HCT116 (cell line): ENCODE data around the gene TCERG1L. TPM values are rescaled to one million over a fixed set of nuclear protein-coding genes. Genes with fewer than 3 reads are reported as not detected.

ENCODE experiments used
- ATAC-seq: fragments of 200-7000 bp; cut with Tn5 transposase; 2 replicates; pipeline ENCODE4 v1.9.1; 2020; ENCODE audit warnings: mild to moderate bottlenecking, moderate library complexity
- BruUV-seq: library from RNA; stranded (reverse); fragments of 400-500 nt; replicated peaks from 2 replicates; lab custom pipeline; 2021; lab: Mats Ljungman, UMichigan
- CTCF ChIA-PET: fragments of 300-600 bp; sonication (Branson Sonifier 250); formaldehyde crosslinking; loops from one replicate; lab custom pipeline; 2021; ENCODE audit warnings: antibody characterized with exemption; lab: Charles Lee
- POLR2A ChIA-PET: fragments of 300-600, 350-600 bp; sonication (Branson Sonifier 250); formaldehyde crosslinking; loops from one replicate; lab custom pipeline; 2021; ENCODE audit warnings: antibody characterized with exemption; lab: Charles Lee
- RAD21 ChIA-PET, 2 experiments: fragments of 300-600 bp; sonication (Branson Sonifier 250); formaldehyde crosslinking; loops; one replicate each; lab custom pipeline; 2023; ENCODE audit warnings: low total read pairs in 2 of 2; ENCODE audit not compliant: uncharacterized antibody in 2 of 2, unreplicated experiment in 2 of 2, low non-redundant PET in 1 of 2; lab: Charles Lee
- DNase-seq: peaks from one replicate; pipeline ENCODE4 v3.0.0-alpha.2; 2010; ENCODE audit warnings: low read depth, low spot score
- H2AFZ ChIP-seq: fragments of 200-600 bp; shearing (Covaris generic), sonication (generic); 2 replicates; pipeline ENCODE4 v1.6.1; 2017; ENCODE audit warnings: low read depth, mixed run types, mixed read lengths, antibody characterized with exemption, low read length; ENCODE audit not compliant: poor library complexity, severe bottlenecking
- H3K27ac ChIP-seq: 2 replicates; pipeline ENCODE4 v1.5.1; 2012; ENCODE audit warnings: low read depth, low read length
- H3K27me3 ChIP-seq: fragments of 200-600 bp; sonication (generic); 2 replicates; pipeline ENCODE4 v1.6.1; 2016; ENCODE audit warnings: mixed run types, low read length, mixed read lengths; ENCODE audit not compliant: insufficient read depth
- H3K36me3 ChIP-seq, 2 experiments: fragments of 200-500 bp in 1 of 2; fragments of 200-600 bp in 1 of 2; sonication (Bioruptor generic) in 1 of 2; sonication (generic) in 1 of 2; 2 replicates each; pipeline versions ENCODE4 v1.5.1 to v1.6.1; 2014 to 2016; ENCODE audit warnings: low read length in 2 of 2, inconsistent platforms in 1 of 2, mixed read lengths in 1 of 2, mixed run types in 1 of 2; ENCODE audit not compliant: insufficient read depth in 2 of 2, control insufficient read depth in 1 of 2
- H3K4me1 ChIP-seq, 2 experiments: fragments of 200-600 bp in 1 of 2; sonication (generic) in 1 of 2; 2 replicates each; pipeline versions ENCODE4 v1.5.1 to v1.6.1; 2012 to 2017; ENCODE audit warnings: low read length in 2 of 2, inconsistent platforms in 1 of 2, mild to moderate bottlenecking in 1 of 2, mixed read lengths in 1 of 2, mixed run types in 1 of 2, moderate library complexity in 1 of 2; ENCODE audit not compliant: insufficient read depth in 2 of 2, control insufficient read depth in 1 of 2
- H3K4me2 ChIP-seq: fragments of 200-600 bp; sonication (generic); 2 replicates; pipeline ENCODE4 v1.6.1; 2017; ENCODE audit warnings: mixed run types, low read length, mixed read lengths
- H3K4me3 ChIP-seq, 2 experiments: fragments of 200-600 bp in 1 of 2; sonication (generic) in 1 of 2; replicated peaks in 1 of 2; 2 replicates each; pipeline ENCODE4 v1.5.1; 2011 to 2016; ENCODE audit warnings: low read length in 2 of 2, control low read depth in 1 of 2, low read depth in 1 of 2, mild to moderate bottlenecking in 1 of 2, mixed read lengths in 1 of 2, mixed run types in 1 of 2
- H3K79me2 ChIP-seq: fragments of 200-600 bp; sonication (generic); 2 replicates; pipeline ENCODE4 v1.6.1; 2017; ENCODE audit warnings: mild to moderate bottlenecking, mixed run types, low read length, moderate library complexity, mixed read lengths; ENCODE audit not compliant: insufficient read depth
- H3K9ac ChIP-seq: fragments of 200-600 bp; sonication (generic); 2 replicates; pipeline ENCODE4 v1.6.1; 2016; ENCODE audit warnings: low read length, mixed read lengths
- H3K9me2 ChIP-seq: fragments of 200-600 bp; sonication (generic), shearing (Covaris generic); 2 replicates; pipeline ENCODE4 v1.6.1; 2017; ENCODE audit warnings: mixed run types, mild to moderate bottlenecking, moderate library complexity; ENCODE audit not compliant: insufficient read depth
- H3K9me3 ChIP-seq, 2 experiments: fragments of 200-500 bp in 1 of 2; fragments of 200-600 bp in 1 of 2; sonication (Bioruptor generic) in 1 of 2; sonication (generic) in 1 of 2; 2 replicates each; pipeline ENCODE4 v1.6.1; 2014 to 2017; ENCODE audit warnings: low read length in 2 of 2, mixed read lengths in 2 of 2, inconsistent platforms in 1 of 2, low read depth in 1 of 2, mild to moderate bottlenecking in 1 of 2, mixed run types in 1 of 2, moderate library complexity in 1 of 2; ENCODE audit not compliant: control insufficient read depth in 1 of 2, insufficient read depth in 1 of 2
- H4K20me1 ChIP-seq: fragments of 200-600 bp; sonication (generic), shearing (Covaris generic); 2 replicates; pipeline ENCODE4 v1.6.1; 2017; ENCODE audit warnings: mixed run types, mild to moderate bottlenecking, moderate library complexity; ENCODE audit not compliant: insufficient read depth
- CEBPB ChIP-seq: IDR thresholded peaks from 2 replicates; pipeline ENCODE4 v1.6.1; 2012; ENCODE audit warnings: low read depth
- EGR1 ChIP-seq: IDR thresholded peaks from 2 replicates; pipeline ENCODE4 v1.6.1; 2012; ENCODE audit warnings: low read depth
- EZH2 ChIP-seq: fragments of 200-600 bp; sonication (generic); IDR thresholded peaks from 2 replicates; pipeline ENCODE4 v1.6.1; 2017; ENCODE audit warnings: antibody characterized with exemption, mixed run types
- JUND ChIP-seq: IDR thresholded peaks from 2 replicates; pipeline ENCODE4 v1.6.1; 2012
- MAX ChIP-seq: IDR thresholded peaks from 2 replicates; pipeline ENCODE4 v1.6.1; 2012
- POLR2A ChIP-seq: IDR thresholded peaks from 2 replicates; pipeline ENCODE4 v1.7.0; 2011; ENCODE audit warnings: borderline replicate concordance; ENCODE audit not compliant: insufficient read depth, insufficient read length; ENCODE audit errors: extremely low read depth
- POLR2AphosphoS5 ChIP-seq: IDR thresholded peaks from 2 replicates; pipeline ENCODE4 v1.6.1; 2011; ENCODE audit warnings: mild to moderate bottlenecking, low read depth, low read length, moderate library complexity
- RAD21 ChIP-seq: IDR thresholded peaks from 2 replicates; pipeline ENCODE4 v1.6.1; 2012; ENCODE audit warnings: low read depth, mild to moderate bottlenecking
- REST ChIP-seq: IDR thresholded peaks from 2 replicates; pipeline ENCODE4 v1.6.1; 2012; ENCODE audit warnings: low read depth
- SP1 ChIP-seq: IDR thresholded peaks from 2 replicates; pipeline ENCODE4 v1.6.1; 2012; ENCODE audit warnings: low read depth
- YY1 ChIP-seq: IDR thresholded peaks from 2 replicates; pipeline ENCODE4 v1.6.1; 2011; ENCODE audit warnings: low read length, low read depth, moderate library complexity, mild to moderate bottlenecking; ENCODE audit not compliant: insufficient replicate concordance; ENCODE audit errors: extremely low read depth
- ZFX ChIP-seq: fragments of 450-650 bp; IDR thresholded peaks from 2 replicates; pipeline ENCODE4 v1.6.1; 2017
- intact Hi-C: fragments of 100-400 bp; cut with micrococcal nuclease; formaldehyde crosslinking; loops from 2 replicates; pipeline ENCODE4 v1.10.0; 2022
- total RNA-seq: library from RNA; stranded (reverse); gene quantifications from one replicate; pipeline ENCODE4 v1.2.1, GENCODE V29; 2021; ENCODE audit not compliant: unreplicated experiment

TCERG1L gene
- total RNA-seq, 1 experiment from 2014 or later: not detected

GRCh38 chr10:131144711-131145375 is 166.7 kb downstream of the TCERG1L start:
- no peak for TF ChIP-seq POLR2A
- TF ChIP-seq JUND: no peak
- TF ChIP-seq POLR2AphosphoS5: no peak
- no peak for TF ChIP-seq CEBPB
- TF ChIP-seq MAX: no peak
- TF ChIP-seq SP1: no peak
- no peak for TF ChIP-seq RAD21
- TF ChIP-seq ZFX: no peak
- no peak for TF ChIP-seq YY1
- TF ChIP-seq EGR1: no peak
- no peak for TF ChIP-seq REST
- no peak for TF ChIP-seq EZH2
- H3K4me2 ChIP-seq: no peak overlapping the region
- H3K27ac ChIP-seq: no peak overlapping the region
- DNase-seq (no peak), ATAC-seq (no peak)
- H2AFZ ChIP-seq: no peak overlapping the region
- CTCF ChIA-PET: no interaction called here
- BruUV-seq: no TSS peak
- no peaks in the 10 kb centered on the region for H3K36me3 ChIP-seq
- RAD21 ChIA-PET: no interaction called here
- no peaks in the 10 kb centered on the region for H3K4me1 ChIP-seq
- POLR2A ChIA-PET: no interaction called here
- intact Hi-C loops: no loop called here
- no peaks in the 10 kb centered on the region for H3K9me3 ChIP-seq
- no peaks in the 10 kb centered on the region for H3K27me3 ChIP-seq
- H3K79me2 ChIP-seq: no peaks in the 10 kb centered on the region
- no peaks in the 10 kb centered on the region for H3K9me2 ChIP-seq
- H3K9ac ChIP-seq: no peak overlapping the region
- H3K4me3 ChIP-seq: no peak overlapping the region
- no peaks in the 10 kb centered on the region for H4K20me1 ChIP-seq
